KOPT-K1 (cell line): ENCODE measurements around the gene JPH3.

ENCODE experiments used
- H3K27ac ChIP-seq: fragments of 200-600 bp; sonication (generic); 2 replicates; pipeline ENCODE4 v1.5.1; 2016; ENCODE audit warnings: antibody characterized with exemption, mild to moderate bottlenecking, low read depth, low read length; ENCODE audit not compliant: poor library complexity, severe bottlenecking
- H3K36me3 ChIP-seq: fragments of 200-600 bp; sonication (generic); 2 replicates; pipeline ENCODE4 v1.5.1; 2017; ENCODE audit warnings: antibody characterized with exemption, mild to moderate bottlenecking, low read length, moderate library complexity; ENCODE audit not compliant: insufficient read depth
- H3K9me3 ChIP-seq: fragments of 200-600 bp; sonication (generic); 2 replicates; pipeline ENCODE4 v1.5.1; 2017; ENCODE audit warnings: antibody characterized with exemption, low read length, mild to moderate bottlenecking; ENCODE audit not compliant: insufficient read depth, poor library complexity, severe bottlenecking

Gene JPH3

DNA sequence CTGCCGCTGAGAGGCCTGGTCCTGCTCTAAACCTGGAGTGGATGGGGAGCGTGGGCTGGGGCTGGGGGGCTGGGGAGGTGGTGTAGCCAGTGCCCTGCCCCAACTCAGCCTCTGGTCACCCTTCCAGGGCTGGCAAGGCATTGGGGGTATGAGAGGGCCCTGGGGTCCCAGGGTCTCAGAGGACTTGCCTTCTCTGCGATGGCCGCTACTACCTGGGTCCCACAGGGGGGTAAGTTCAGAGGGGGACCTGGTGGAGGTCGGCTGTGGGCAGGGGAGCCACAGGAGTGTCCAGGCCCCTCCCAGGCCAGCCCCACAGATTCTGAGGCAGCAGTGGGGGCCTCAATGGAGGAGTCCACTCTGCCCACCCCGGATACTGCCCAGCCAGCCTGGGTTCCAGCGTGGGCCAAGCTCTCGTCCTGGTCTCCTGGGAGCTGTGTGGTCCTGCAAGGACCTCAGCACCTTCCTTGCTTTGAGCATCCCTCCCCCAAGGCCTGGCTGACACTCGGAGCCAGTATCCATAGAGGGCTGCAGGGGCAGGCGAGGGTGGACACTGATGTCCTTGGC is 20.5 kb downstream of the JPH3 start:
- no peak overlapping the region for H3K27ac ChIP-seq
- H3K9me3 ChIP-seq: no peaks in the 10 kb centered on the region
- H3K36me3 ChIP-seq: no peaks in the 10 kb centered on the region

DNA sequence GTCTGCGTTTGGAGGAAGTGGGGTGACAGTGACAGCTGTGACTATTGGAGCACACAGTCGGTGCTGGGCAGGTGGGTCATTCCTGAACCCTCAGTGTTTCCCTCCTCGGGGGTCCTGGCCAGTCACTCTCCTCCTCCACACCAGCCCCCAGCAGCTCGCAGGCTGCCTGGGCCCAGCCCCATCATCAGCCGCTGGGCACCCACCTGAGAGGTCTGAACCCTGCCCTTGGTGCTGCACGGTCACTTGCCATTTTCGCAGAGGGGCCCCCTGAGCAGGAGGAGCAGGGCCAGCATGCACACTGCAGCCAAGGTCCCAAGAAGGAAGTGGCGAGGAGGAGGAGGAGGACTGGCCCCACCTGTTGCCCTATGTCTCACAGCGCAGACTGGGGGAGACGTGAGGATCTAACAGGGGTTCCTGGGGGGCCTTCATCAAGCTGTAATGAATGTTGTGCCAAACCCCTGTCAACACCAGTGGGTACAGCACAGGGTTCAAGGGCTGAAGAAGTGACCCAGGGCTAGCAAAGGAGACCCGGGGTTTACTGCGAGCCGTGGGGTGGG is 23.0 kb downstream of the JPH3 start:
- no peaks in the 10 kb centered on the region for H3K36me3 ChIP-seq
- H3K9me3 ChIP-seq: peaks cover 1% of the 10 kb centered on the region
- no peak overlapping the region for H3K27ac ChIP-seq

DNA sequence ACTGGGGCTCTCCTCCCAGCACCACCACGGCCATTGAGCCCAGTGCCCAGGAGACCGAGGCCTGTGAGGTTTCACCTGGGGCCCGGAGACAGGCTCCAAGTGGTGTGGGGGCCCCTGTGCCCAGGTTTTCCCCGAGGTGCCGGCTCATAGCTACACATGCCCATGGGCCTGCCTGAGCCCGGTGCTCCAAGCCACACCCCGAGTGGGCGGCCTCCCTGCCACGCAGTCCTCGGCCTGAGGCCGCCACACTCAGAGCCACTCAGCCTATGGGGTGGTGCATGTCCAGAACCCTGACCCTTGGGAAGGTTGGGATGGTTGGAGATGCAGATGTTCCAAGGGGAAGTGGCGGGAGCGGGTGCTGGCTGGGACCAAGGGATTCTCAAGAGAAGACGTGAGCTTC is 24.1 kb downstream of the JPH3 start:
- peaks cover 12% of the 10 kb centered on the region for H3K9me3 ChIP-seq
- H3K36me3 ChIP-seq: no peaks in the 10 kb centered on the region
- no peak overlapping the region for H3K27ac ChIP-seq

DNA sequence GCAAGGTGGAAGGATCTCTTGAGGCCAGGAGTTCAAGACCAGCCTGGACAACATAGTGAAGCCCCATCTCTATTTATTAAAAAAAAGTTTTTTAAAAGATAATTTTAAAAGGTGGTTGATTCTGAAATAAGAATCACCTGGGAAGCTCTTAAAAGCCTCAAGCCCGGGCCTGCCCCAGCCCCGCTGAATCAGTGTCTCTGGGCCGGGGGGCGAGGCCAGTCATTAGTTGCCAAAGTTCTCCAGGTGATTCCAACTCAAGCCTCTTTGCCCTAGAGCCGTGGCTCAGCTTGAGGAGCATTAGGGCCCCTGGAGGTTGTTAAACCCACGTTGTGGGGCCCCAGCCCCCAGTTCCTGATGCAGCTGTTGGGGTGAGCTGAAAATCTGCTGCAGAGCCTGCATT is 24.6 kb downstream of the JPH3 start:
- H3K36me3 ChIP-seq: no peaks in the 10 kb centered on the region
- no peak overlapping the region for H3K27ac ChIP-seq
- H3K9me3 ChIP-seq: peaks cover 14% of the 10 kb centered on the region

DNA sequence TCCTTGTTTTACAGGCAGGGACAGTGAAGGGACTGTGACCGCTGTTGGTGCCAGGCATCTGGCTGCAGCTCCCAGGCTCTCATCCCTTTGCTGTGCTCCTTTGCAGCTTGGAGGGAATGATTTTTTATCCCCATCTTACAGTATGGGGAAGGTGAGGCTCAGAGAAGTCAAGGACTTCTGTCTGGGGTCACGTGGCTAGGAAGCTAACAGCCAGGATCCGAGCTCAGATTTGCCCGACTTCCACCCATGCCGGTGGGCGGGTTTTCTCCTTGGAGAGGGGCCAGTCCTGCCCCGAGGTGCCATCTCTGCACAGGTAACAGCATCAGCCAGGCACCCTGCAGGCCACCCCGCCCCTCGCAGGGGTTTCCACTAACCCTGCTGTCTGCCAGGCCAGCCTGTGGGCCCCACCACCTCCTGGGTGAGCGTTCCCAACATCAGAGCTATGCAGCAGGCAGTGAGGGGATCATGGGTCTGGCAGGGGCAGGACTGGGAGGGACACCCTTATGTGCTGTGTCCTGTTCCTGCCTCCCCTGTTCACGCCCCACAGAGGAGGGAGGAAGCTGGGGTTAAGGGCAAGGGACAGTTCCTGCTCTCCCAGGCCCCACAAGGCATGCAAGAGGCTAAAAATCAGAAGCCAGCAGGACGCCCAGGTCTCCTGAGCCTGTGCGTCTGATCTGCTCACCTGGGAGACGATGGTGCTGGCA is 25.4 kb downstream of the JPH3 start:
- H3K9me3 ChIP-seq: peaks cover 14% of the 10 kb centered on the region
- H3K27ac ChIP-seq: no peak overlapping the region
- H3K36me3 ChIP-seq: no peaks in the 10 kb centered on the region

DNA sequence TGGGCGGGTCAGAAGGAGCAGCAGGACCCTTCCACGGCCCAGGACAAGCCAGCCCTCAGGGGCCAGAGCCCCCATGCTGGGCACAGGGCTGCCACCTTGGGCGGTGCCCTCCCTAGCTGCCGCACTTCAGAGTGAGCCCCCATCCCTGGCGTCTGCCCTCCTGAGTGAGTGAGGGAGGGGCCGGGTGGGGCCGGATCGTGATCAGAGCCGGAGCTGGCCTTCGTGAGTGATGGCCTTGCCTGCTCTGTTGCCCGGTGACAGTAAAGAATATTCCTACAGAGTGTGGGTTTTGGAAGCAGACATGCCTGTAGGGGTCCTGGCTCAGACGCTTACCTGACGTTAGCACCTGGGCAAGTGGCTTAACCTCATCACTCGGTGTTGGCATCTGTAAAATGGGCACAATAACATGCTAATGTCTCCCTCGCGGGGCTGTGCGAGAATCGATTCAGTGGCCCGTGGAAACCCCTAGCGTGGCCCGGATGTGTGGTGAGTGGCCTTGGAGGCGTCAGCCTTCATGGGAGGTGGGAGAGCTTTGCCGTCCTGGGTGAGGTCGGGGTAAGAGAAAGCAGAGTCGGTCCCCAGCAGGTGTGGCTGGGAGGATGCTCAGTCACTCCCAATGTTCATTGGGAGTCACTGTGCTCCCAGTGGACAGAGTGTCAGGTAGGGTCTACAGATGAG is 26.1 kb downstream of the JPH3 start:
- Histone ChIP-seq H3K9me3 (peaks cover 14% of the 10 kb centered on the region), H3K36me3 (no peaks in the 10 kb centered on the region), H3K27ac (no peak overlapping the region)

DNA sequence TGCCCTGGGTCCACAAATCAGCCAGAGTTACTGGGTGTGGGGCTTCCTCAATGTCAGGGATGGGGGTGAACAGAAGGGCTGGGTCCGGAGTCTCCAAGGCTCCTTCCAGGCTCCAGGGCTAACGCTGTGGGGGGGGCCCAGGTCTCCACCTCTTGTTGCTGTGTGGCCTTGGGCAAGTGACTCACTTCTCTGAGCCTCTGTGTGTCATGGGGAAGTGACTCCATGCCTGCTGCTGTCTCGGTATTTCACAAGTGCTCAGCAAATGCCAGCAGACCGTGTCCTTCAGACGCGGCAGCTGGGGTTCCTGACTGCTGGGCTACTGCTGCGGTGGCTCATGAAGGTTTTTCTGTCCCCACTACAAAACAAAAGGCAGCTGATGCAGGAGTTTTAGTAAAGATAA is 26.6 kb downstream of the JPH3 start:
- no peak overlapping the region for H3K27ac ChIP-seq
- H3K9me3 ChIP-seq: peaks cover 14% of the 10 kb centered on the region
- H3K36me3 ChIP-seq: no peaks in the 10 kb centered on the region

DNA sequence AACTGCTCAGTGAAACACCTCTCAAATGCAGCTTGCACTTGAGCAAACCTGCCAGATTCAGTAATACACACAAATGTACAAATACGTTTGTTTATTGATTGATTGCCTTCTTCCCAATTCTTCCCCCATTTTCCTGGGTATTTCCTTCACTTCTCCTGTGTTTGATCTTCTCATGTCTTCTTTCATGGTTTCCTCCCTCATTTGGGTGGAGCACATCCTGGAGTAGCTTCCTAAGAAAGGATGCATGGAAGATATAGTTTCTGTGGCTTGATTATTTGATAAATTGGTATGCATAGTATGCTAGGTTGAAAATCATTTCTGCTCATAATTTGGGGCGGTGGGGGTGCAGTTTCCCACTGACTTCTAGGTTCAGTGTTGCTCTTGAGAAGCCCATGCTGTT is 28.8 kb downstream of the JPH3 start:
- peaks cover 14% of the 10 kb centered on the region for H3K9me3 ChIP-seq
- no peak overlapping the region for H3K27ac ChIP-seq
- H3K36me3 ChIP-seq: no peaks in the 10 kb centered on the region

DNA sequence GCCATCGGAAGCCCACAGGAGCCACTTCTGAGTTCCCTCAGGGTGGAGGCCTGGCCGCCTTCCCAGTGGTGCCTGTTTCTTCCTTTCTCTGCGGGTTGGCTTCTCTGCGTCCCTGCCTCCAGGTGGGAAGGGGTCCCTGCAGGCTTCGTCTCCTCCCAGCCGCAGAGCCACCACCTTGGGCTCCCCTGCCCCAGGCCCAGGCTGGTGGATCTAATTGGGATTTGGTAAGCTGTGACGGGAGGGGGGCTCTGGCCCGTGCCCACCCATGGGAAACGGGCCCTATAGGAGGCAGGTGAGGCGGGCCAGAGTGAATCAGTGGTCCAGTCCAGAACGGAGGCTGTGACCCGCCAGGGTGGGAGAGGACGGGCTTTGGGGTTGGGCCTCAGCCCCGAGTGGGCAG is 32.1 kb downstream of the JPH3 start:
- Histone ChIP-seq H3K9me3 (peaks cover 14% of the 10 kb centered on the region), H3K36me3 (no peaks in the 10 kb centered on the region), H3K27ac (no peak overlapping the region)

DNA sequence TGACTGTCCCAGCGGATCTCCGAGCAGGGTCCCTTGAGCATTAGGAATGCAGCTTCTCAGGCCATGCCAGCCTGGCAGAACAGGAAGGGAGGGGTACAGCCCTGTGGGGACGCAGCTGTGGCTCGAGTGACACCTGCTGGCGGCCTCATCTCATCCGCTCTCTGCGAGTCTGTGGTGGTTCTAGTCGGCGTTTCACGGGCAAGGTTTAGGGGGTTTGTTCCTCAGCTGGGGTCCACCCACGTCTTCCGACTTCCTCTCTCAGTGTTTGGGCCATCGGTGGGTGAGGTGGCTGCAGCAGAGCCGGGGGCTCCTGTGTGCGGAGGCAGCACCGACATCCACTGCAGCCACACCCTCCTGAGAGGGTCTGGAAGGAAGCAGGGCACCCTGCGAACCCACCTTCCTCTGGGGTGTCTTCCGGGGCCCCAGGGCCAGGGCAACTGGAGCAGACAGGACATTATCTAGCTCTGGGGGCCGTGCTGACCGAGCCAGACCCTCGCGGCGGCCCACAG is 33.3 kb downstream of the JPH3 start:
- Histone ChIP-seq H3K36me3 (no peaks in the 10 kb centered on the region), H3K27ac (no peak overlapping the region)

DNA sequence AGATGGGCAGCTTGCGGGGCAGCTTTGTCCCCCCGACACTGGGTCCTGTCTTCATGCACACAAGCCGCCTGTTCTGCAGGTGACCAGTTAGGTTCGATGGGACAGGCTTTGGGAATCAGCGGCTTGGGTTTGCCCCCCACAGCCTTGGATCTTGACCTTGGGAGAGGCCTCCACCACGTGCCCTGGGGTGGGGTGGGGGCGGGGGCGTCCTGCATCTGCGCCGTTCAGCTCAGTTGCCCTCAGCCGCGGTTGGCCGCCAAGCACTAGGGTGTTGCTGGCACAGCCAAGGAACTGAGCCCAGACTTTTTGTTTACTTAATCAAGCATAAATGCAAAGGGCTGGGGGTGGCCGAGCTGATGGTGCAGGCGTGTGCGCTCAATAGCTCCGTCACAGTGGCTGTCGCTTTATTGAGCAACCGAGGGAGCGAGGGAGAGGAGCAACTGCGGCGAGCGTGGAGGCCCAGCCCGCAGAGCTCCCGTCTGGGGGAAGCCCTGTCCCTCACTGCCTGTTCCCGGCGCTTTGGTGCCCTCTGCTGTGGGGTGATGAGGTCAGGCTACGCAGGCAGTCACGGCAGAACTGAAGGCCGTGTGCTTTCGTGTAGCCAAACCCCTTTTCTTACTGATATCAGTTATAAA is 33.9 kb downstream of the JPH3 start:
- Histone ChIP-seq H3K27ac (no peak overlapping the region), H3K36me3 (no peaks in the 10 kb centered on the region), H3K9me3 (peaks cover 4% of the 10 kb centered on the region)

More for the DNA sequence above, 33.3 kb downstream of the JPH3 start:
- H3K9me3 ChIP-seq: peaks cover 10% of the 10 kb centered on the region

DNA sequence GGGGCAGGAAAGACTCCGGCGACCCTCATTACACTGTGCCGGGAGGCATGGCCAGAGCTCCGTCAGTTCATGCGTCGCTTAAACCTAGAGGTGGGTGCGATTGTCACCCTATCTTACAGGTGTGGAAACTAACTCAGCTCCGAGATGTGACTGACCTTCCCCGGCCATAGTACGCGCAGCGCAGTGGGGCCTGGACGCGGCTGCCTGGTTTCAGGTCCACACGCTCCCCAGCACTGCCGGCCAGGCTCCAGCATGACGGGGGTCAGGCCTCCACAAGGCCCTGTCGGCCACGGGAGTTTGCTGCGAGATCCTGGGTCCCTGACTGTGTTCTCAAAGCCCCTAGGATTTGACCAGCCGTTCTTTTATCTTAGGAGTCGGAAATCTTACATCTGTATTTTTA is 34.4 kb downstream of the JPH3 start:
- H3K9me3 ChIP-seq: no peaks in the 10 kb centered on the region
- H3K27ac ChIP-seq: no peak overlapping the region
- H3K36me3 ChIP-seq: no peaks in the 10 kb centered on the region

DNA sequence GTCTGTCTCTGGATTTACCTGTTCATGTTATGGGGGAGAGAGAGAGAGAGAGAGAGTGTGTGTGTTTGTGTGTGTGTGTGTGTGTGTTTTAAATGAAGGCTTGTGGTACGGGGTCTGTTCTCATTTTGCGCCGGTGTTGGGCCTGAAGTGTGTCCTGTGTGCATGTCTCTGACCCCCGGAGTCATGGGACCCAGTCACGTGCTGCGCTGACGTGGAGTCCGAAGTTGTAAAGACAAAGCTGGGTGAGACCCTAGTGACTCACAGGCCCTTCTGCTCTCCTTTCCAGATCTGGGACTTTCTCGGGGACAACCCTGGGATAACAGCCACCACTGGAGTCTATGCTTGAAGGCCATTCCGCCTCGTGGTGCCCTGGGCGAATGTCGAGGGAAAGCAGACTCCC is 35.0 kb downstream of the JPH3 start:
- H3K36me3 ChIP-seq: no peaks in the 10 kb centered on the region
- no peaks in the 10 kb centered on the region for H3K9me3 ChIP-seq

DNA sequence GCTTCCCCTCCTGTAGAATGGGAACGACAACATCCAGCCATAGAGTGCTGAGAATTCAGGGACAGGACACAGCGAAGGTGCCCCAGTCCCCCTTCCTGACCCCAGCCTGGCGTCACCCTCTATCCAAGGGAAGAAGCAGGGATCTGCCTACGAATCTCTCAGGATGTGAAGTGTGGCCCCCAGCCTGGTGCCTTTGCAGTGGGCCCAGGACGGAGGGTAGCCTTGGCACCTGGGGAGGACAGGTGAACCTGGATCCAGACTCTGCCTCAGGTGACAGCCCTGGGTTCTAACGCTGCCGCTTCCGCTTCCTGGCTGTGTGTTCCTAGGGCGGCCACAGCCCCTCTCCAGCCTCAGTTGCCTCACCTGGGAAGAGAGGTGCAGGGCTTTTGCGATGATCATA is 36.4 kb downstream of the JPH3 start:
- H3K36me3 ChIP-seq: no peaks in the 10 kb centered on the region
- no peak overlapping the region for H3K27ac ChIP-seq

More for the DNA sequence above, 35.0 kb downstream of the JPH3 start:
- H3K27ac ChIP-seq: no peak overlapping the region

DNA sequence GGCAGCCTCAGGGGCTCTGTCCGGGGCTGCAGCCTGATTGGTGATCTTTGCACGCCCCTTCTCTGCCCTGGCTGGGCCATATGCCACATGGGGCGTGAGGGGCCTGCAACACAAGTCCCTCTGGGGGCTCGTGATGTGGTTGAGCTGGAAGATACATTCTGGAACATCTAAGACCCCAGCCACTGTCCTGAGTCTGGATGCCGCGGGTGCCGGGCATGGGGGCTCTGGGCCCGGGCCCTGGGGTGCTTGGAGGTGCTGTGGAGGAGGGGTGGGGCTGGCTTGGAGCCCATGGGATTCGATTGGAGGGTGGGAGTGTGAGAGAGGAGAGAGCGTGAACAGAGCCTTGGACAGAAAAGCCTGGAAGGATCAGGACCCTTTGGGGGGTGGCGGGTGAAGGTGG is 39.4 kb downstream of the JPH3 start:
- no peaks in the 10 kb centered on the region for H3K36me3 ChIP-seq

More for the DNA sequence above, 36.4 kb downstream of the JPH3 start:
- no peaks in the 10 kb centered on the region for H3K9me3 ChIP-seq

More for the DNA sequence above, 39.4 kb downstream of the JPH3 start:
- H3K27ac ChIP-seq: no peak overlapping the region
- no peaks in the 10 kb centered on the region for H3K9me3 ChIP-seq
